GM23248 (cell line): ENCODE measurements around the gene AGAP1.

ENCODE experiments used
- EZH2 ChIP-seq: fragments of 200-600 bp; sonication (generic); IDR thresholded peaks from 2 replicates; pipeline ENCODE4 v1.6.1; 2018; ENCODE audit warnings: antibody characterized with exemption, mild to moderate bottlenecking; ENCODE audit not compliant: insufficient read depth, poor library complexity, severe bottlenecking
- EZH2phosphoT487 ChIP-seq: fragments of 200-600 bp; sonication (generic); IDR thresholded peaks from 2 replicates; pipeline ENCODE4 v1.6.1; 2018; ENCODE audit warnings: antibody characterized with exemption, moderate library complexity, mild to moderate bottlenecking, low read depth; ENCODE audit not compliant: insufficient read depth

- no peak for TF ChIP-seq EZH2
- TF ChIP-seq EZH2phosphoT487 = no peak
These were observed 502.6 kb downstream of the AGAP1 start for GRCh38 chr2:235996419-235996818.
